SU-DHL-6 (cell line): Measurements from ENCODE around the gene GLDN.

Source experiments
- H2AFZ ChIP-seq: fragments of 200-600 bp; sonication (generic); 2 replicates; pipeline ENCODE4 v1.6.1; 2014; ENCODE audit warnings: low read depth, mild to moderate bottlenecking, moderate library complexity, mixed read lengths, antibody characterized with exemption, low read length; ENCODE audit not compliant: severe bottlenecking
- H3F3A ChIP-seq: fragments of 200-600 bp; shearing (Covaris generic); 2 replicates; pipeline ENCODE4 v1.6.0; 2016; ENCODE audit warnings: antibody characterized with exemption, mild to moderate bottlenecking; ENCODE audit not compliant: insufficient read depth
- H3K27ac ChIP-seq: fragments of 200-600 bp; sonication (generic); 2 replicates; pipeline ENCODE4 v1.5.1; 2016; ENCODE audit warnings: low read depth, mild to moderate bottlenecking, low read length, moderate library complexity, mixed read lengths
- H3K27me3 ChIP-seq: fragments of 200-600 bp; sonication (generic), shearing (Covaris generic); 2 replicates; pipeline ENCODE4 v1.6.0; 2014; ENCODE audit warnings: mild to moderate bottlenecking, low read length
- H3K36me3 ChIP-seq: fragments of 200-600 bp; sonication (generic); 2 replicates; pipeline ENCODE4 v1.6.1; 2014; ENCODE audit warnings: mild to moderate bottlenecking, low read length, mixed read lengths
- H3K4me2 ChIP-seq: fragments of 300-600, 200-600 bp; shearing (Covaris generic), sonication (generic); 2 replicates; pipeline ENCODE4 v1.6.0; 2014; ENCODE audit warnings: low read length, low read depth, mild to moderate bottlenecking; ENCODE audit not compliant: poor library complexity, severe bottlenecking
- H3K4me3 ChIP-seq: fragments of 200-600 bp; sonication (generic); 2 replicates; pipeline ENCODE4 v1.5.1; 2014; ENCODE audit warnings: antibody characterized with exemption, low read length, mild to moderate bottlenecking, mixed read lengths; ENCODE audit not compliant: insufficient read depth, poor library complexity, severe bottlenecking
- H3K79me2 ChIP-seq: fragments of 200-600 bp; sonication (generic); 2 replicates; pipeline ENCODE4 v1.6.1; 2014; ENCODE audit warnings: mild to moderate bottlenecking, low read length, moderate library complexity; ENCODE audit not compliant: insufficient read depth
- H3K9ac ChIP-seq: fragments of 200-600 bp; sonication (generic); 2 replicates; pipeline ENCODE4 v1.7.0; 2014; ENCODE audit warnings: mild to moderate bottlenecking, low read length
- H3K9me2 ChIP-seq: fragments of 200-600 bp; sonication (generic); replicated peaks from 2 replicates; pipeline ENCODE4 v1.6.1; 2014; ENCODE audit warnings: low read length; ENCODE audit not compliant: insufficient read depth
- H3K9me3 ChIP-seq: fragments of 200-600 bp; sonication (generic); 2 replicates; pipeline ENCODE4 v1.6.1; 2014; ENCODE audit warnings: low read length, mixed read lengths; ENCODE audit not compliant: insufficient read depth
- H4K20me1 ChIP-seq: fragments of 200-600 bp; sonication (generic); 2 replicates; pipeline ENCODE4 v1.6.1; 2014; ENCODE audit warnings: low read depth, mild to moderate bottlenecking, antibody characterized with exemption, low read length, moderate library complexity, mixed read lengths
- CTCF ChIP-seq: fragments of 200-600 bp; sonication (generic); IDR thresholded peaks from one replicate; pipeline ENCODE4 v1.5.1; 2017; ENCODE audit warnings: antibody characterized with exemption, mild to moderate bottlenecking, low read length, moderate library complexity; ENCODE audit not compliant: insufficient read depth, poor library complexity, severe bottlenecking
- EZH2phosphoT487 ChIP-seq: fragments of 200-600 bp; sonication (generic), shearing (Covaris generic); conservative IDR thresholded peaks from 2 replicates; pipeline ENCODE4 v1.6.1; 2018; ENCODE audit warnings: mild to moderate bottlenecking, antibody characterized with exemption, low read length, moderate library complexity, mixed read lengths

Gene GLDN

GRCh38 chr15:51335538-51336410, 5.7 kb upstream of the GLDN start:
- H3K4me2 ChIP-seq = no peak overlapping the region
- no peaks in the 10 kb centered on the region for H4K20me1 ChIP-seq
- no peaks in the 10 kb centered on the region for H3K36me3 ChIP-seq
- H3K9ac ChIP-seq = no peak overlapping the region
- H3K79me2 ChIP-seq = no peaks in the 10 kb centered on the region
- no peaks in the 10 kb centered on the region for H3F3A ChIP-seq
- no peak overlapping the region for H2AFZ ChIP-seq
- no peaks in the 10 kb centered on the region for H3K9me3 ChIP-seq
- H3K27ac ChIP-seq = no peak overlapping the region
- no peak overlapping the region for H3K4me3 ChIP-seq
- no peaks in the 10 kb centered on the region for H3K9me2 ChIP-seq
- H3K27me3 ChIP-seq = no peaks in the 10 kb centered on the region
- TF ChIP-seq EZH2phosphoT487 (no peak), CTCF (no peak)

GRCh38 chr15:51338496-51338895, 3.0 kb upstream of the GLDN start, which contains the start of gene CYP19A1:
TSS of gene CYP19A1 (minus strand) at chr15:51338596. CDS start at chr15:51242912, 95,684 bp downstream.
- H3K9ac ChIP-seq = no peak within 1 kb of the TSS
- TF ChIP-seq EZH2phosphoT487 = no peak
- TF ChIP-seq CTCF = no peak
- H3K9me3 ChIP-seq = no peaks in the 10 kb centered on the region
- H3K36me3 ChIP-seq = no peaks in the 10 kb centered on the region
- no peak within 1 kb of the TSS for H2AFZ ChIP-seq
- no peak within 1 kb of the TSS for H3K4me2 ChIP-seq
- H3K27me3 ChIP-seq = no peaks in the 10 kb centered on the region
- no peaks in the 10 kb centered on the region for H3K79me2 ChIP-seq
- H4K20me1 ChIP-seq = no peaks in the 10 kb centered on the region
- no peak within 1 kb of the TSS for H3K27ac ChIP-seq
- no peaks in the 10 kb centered on the region for H3K9me2 ChIP-seq
- no peak within 1 kb of the TSS for H3K4me3 ChIP-seq
- H3F3A ChIP-seq = no peaks in the 10 kb centered on the region

- H3K9me2 ChIP-seq = no peaks in the 10 kb centered on the region
- H3K27me3 ChIP-seq = no peaks in the 10 kb centered on the region
- no peaks in the 10 kb centered on the region for H3K79me2 ChIP-seq
- no peak for TF ChIP-seq EZH2phosphoT487
- TF ChIP-seq CTCF = no peak
- H3K4me3 ChIP-seq = no peak overlapping the region
- H2AFZ ChIP-seq = no peak overlapping the region
- H3F3A ChIP-seq = no peaks in the 10 kb centered on the region
- H4K20me1 ChIP-seq = no peaks in the 10 kb centered on the region
- H3K4me2 ChIP-seq = no peak overlapping the region
- no peak overlapping the region for H3K9ac ChIP-seq
- no peaks in the 10 kb centered on the region for H3K9me3 ChIP-seq
- no peaks in the 10 kb centered on the region for H3K36me3 ChIP-seq
- H3K27ac ChIP-seq = no peak overlapping the region
Observed at GRCh38 chr15:51342227-51342999, 958 bp downstream of the GLDN start.
